Measurements from ENCODE around the gene LRRC18.

DNA sequence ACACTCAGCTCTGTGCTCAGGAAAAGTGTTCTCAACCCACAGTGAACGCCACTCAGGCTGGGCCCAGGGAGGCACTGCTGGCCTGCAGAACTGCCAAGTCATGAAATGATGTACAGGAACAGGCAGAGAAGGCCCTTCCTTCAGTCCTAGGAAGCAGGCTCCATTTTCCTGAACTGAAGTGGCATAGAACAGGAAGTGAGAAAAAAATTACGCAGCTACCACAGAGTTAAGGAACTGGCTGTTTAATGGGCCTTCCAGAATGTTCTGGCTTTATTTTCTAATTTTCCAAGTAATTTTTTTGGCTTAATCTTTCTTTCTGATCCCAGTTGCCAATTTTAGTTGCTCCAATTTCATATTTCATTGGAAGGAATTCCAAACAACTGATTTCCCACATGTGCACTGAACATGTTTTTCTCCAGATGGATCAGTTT is 39.3 kb downstream of the LRRC18 start:
- no peak for TF ChIP-seq CTCF (conservative IDR thresholded peaks at IDR 0.05; ENCODE audit: low read depth, low read length)
- no peak for TF ChIP-seq EZH2 (IDR thresholded peaks at IDR 0.05; ENCODE audit: low read length, unreplicated experiment)
